Measurements from ENCODE around the gene G3BP2.

DNA sequence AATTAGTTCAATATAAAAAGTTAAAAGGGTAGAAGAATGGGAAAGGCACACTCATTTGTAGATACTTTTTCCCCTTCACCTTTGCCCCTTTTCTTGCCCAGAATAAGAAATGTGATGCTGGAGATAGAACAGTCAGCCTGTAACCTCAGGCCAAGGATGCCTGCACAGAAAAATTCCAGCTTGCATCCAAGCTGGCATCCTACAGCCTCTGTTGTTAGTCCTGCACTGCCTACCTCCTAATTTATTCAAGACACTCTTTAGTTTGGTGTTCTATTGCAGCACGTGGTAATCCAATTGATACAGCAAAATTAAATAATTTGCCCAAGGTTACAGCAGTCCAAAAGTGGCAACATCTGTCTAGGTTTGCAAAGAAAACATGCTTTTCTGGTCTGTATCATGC, 41.5 kb upstream of the G3BP2 start:
- TF ChIP-seq POLR2A (IDR thresholded peaks at IDR 0.05) (no peak), CTCF (IDR thresholded peaks at IDR 0.05) (no peak)

All from lower leg skin (tissue), 3 donors.